Right kidney (tissue), 1 donor: Measurements from ENCODE around the gene ALOX12B.
"Not testable (repeated sequence)": the region's sequence is repeated elsewhere in the genome, so short reads cannot be mapped to it uniquely, and the experiment has no call there.

Experiments
- DNase-seq: peaks from one replicate; pipeline ENCODE4 v3.0.0-alpha.2; 2016

ALOX12B gene

DNA sequence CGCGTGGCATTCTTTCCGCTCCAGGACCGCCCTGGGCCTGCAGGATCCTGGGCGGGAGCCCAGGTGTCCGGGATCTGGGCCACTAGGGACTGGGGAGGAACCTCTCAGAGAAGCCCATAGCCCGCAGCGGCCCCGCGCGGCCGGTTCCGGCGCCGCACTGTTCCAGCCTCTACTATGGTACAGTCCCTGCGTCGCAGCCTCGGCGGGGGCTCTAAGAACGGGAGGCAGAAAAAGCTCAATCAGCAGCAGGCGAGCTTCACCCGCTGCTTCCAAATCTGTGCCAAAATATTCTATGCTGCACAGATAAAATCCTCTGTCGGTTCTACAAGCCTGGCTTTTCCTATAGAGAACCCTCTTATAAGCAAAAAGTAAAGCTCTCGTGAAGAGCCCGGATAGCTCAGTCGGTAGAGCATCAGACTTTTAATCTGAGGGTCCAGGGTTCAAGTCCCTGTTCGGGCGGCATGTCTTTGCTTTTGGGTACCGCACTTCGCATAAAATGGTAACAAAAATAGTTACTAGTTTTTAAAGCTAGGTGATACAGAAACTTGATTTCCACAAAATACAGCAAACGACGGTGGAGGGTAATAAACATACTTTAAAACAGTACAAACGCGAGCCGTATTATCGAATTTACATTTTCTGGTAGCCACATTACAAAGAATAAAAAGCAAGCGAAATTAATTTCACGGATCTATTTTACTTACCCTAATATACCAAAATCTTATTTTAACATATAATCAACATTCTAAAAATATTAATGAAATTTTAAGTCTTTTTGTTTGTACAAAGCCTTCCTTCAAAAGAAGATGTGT is 31.5 kb upstream of the ALOX12B start:
- DNase-seq = peak; percentile 95

DNA sequence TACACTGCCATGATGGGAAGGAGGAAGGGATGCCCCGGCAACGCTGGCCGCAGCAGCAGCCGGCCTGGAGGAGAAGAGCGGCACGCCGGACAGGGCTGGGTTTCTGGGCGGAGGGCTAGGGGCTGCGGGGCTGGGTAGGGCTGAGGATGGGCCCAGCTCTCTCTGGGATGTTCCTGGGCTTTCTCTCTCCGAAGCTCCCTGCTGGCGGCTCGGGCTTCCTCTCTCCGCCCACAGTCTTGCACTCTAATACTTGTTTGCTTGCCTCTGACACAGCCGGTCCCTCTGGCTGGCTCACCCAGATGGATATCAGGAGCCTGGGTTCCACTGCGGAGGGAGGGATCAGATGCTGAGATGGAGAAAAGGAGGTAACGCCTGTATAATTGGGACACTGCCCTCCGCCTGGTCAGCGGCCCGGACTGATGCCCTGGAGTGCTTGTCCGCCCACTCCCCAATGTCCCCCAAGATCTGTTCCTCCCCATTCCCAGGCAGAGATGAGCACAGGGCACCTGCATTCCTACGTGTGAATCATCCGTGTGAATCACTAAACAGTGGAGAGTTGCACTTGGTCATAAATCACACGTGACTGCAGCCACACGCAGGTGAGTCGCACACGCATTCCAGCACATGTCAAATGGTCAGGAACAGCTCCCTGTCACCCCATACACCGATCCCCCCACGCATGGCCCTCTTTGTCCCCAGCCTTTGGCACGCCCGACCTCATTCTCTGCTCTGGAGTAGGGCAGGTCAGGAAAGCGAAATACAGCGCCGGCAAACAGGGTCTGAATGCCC is 30.7 kb upstream of the ALOX12B start, which contains the start of gene ALOXE3:
Gene ALOXE3 (minus strand): TSS at position 535 of the 789 bp plus-strand sequence. CDS start 524 bp downstream, at position 11.
- DNase-seq = peak; percentile 62

DNA sequence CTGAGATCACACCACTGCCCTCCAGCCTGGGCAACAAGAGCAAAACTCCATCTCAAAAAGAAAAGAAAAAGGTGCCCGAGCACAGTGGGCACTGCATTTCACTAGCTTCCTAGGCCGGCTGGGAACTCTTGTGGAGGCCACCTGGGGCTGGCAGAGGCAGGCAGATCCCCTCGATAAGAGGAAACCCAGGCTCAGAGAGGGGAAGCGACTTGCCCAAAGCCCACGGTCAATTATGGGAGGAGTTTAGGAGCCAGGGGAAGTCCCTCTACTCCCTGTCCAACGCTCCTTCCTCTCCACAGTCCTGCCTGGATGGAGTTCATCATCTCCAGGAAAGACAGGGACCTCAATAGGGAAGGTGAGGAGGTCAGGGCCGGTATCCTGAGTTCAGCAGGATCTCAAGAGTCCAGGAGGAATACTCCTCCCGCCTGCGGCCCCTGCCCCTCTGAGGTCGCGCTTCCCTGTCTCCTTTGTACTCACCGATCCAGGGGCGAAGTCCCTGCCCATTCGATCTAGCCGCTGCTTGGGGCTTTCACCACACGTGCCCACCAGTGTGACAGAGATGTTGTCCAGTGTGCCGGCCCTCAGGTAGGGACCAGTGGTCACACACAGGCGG is 30.0 kb upstream of the ALOX12B start:
- no peak for DNase-seq

DNA sequence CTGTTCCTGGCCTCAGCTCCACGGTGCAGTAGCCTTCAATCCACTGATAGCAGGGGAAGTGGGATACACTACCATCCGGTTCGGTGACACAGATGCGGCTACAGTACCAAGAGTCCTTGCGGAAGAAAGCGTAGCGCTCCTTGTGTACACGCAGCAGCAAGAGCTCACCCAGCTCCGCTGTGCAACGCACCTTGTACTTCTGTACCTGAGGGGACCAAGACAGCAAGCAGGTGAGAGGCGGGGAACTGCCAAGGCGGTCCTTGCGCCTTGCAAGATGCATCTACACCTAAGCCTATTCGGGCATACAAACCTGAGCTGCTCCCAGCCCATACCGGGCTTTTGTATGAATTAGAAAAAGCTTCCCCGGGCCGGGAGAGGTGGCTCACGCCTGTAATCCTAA is 29.3 kb upstream of the ALOX12B start:
- no peak for DNase-seq

DNA sequence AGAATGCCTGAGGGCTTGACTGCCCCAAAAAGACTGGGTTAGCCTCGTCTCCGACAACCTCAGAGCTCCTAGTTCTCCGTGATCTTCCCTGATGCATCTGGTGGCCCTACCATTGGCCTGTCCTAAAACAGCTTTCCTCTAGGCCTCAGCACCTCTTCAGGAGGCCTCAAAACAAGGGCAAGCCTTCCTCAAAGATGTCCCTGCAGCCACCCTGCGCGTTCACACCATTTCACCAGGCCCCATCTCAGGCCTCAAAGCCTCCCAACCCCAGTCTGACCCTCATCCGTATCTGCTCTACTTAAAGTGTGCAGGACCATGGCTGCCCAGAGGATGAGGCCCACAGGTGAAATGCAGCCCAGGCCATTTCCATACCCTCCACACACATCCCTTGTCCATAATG is 23.4 kb upstream of the ALOX12B start:
- DNase-seq = no peak

DNA sequence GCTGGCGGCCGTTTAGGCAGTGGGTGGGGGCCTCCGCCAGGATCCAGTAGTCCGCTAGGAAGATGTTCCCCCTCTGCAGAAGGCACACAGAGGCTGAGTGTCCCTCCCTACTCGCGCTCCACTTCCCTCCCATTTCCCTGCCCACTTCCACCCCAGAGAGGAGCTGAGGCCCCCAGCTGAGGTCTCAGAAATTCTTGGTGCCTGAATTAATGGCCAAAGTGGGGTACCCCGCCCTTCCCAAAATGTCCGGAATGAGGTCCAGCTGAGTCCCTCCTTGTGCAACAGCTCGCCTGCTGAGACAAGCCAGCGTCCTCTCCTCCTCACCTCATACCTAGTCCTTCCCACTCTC is 22.9 kb upstream of the ALOX12B start:
- no peak for DNase-seq

DNA sequence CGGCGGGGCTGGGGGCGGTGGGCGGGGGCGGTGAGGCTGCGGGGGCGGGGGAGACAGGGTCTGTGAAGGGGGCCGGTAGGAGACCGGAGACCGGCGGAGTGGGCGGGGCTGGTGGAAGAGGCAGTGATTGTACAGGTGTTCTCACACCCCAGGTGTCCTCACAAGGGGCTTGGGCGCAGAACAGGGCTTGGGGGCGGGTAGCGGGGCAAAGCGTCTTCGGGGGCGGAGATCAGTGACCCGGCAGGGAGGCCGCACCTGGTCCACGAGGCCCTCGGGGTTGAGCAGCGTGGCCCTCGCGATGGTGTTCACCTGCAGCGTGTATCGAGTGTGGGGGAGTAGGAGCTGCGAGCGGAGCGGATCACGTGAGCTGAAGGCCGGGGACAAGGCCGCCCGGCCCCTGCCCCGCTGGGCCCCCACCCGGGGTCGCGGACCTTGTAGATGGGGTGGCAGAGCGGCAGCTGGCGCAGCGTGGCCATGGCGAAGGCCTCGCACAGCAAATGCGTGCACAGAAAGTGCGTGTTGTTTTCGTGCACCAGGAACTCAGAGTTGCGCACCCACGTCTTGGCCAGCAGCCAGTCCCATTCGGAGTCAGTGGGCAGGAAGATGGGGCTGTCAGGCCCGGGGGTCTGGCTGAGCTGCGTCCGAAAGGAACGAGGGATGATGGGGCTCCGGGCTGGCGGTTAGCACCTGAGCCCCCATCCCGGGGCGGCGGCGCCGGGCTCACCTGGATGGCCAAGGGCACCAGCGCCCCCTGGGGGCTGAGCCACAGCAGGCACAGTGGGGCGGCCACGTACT is 22.3 kb upstream of the ALOX12B start:
- DNase-seq = peak; percentile 82

DNA sequence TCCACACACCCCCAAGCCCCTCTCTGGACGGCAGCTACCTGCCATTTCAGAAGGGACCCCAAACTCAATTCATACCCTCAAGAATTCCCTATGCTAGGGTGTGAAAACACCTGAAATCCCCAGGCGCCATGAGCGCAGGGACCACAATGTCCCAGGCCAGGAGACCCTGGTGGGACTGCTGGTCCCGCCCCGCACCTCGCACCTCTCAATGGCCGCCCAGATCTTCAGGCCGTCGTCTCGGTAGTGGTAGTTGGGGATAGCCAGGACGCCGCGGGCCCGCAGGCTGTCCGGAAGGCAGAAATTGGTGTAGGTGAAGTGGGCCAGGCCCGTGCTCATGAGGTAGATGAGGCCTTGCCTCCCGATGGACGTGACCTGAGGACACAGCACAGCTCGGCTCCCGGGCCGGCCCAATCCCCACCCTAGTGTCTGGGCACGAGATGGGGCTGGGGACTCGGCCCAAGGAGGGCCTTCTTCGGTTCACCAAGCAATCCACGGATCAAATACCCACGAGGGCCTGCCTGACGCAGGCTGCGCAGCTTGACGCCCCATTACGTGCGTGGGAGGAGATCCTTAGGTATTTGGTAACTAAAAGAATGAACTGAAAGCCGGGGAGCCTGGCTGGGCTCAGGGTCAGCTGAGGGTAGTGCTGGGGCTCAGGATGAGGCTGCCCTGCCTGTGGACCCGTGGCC is 21.6 kb upstream of the ALOX12B start:
- peak; percentile 17 for DNase-seq

DNA sequence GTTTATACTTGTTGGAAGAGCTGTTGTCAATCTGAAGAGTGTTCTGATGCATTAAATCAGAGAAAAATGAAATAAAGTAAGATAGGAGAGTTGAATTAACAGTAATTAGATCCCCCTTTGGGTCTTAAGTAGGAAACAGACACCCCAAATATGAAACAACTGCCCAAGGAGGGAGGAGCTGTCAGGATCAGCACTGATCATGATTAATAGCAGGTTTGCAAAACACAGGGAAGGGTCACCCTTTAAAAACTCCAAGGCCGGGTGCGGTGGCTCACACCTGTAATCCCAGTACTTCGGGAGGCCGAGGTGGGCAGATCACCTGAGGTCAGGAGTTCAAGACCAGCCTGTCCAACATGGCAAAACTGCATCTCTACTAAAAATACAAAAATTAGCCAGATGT is 19.5 kb upstream of the ALOX12B start:
- not testable (repeated sequence) for DNase-seq

DNA sequence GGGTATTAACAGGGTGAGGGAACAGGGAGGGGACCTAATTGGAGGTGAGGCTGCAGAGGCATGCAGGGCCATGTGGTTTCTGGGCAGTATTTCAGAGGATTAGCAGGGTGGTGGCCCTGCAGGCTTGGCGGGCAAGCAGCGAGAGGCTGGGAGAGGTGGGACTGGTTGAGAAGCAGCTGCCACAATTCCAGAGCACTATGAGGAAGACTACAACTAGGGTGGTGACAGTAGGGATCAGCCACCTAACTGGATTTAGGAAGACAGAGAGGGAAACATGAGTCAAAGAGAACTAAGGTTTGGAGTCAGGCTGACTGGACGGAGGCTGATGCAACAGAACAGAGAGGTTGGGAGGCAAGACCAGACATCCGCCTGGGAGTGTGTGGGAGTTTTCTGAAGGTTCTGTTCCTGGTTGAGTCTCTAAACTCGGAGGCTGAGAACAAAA is 18.5 kb upstream of the ALOX12B start:
- DNase-seq = no peak

DNA sequence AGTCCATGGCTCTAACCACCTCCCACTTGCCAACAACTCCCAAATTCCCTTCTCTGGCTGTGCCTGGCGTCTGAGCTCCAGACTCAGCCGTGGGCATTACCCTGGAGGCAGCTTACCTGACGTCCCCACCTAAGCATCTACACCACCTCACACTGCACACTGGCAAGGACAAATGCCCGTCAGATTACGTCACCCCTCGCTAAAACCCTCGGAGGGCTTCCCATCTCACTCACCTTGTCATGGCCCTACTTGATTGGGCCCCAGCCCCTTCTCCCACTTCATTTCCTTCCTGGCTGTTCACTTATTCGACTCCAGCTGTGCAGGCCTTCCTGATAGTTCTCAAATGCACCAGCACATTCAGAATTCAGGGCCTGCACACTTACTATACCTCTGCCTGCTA is 17.4 kb upstream of the ALOX12B start:
- no peak for DNase-seq

DNA sequence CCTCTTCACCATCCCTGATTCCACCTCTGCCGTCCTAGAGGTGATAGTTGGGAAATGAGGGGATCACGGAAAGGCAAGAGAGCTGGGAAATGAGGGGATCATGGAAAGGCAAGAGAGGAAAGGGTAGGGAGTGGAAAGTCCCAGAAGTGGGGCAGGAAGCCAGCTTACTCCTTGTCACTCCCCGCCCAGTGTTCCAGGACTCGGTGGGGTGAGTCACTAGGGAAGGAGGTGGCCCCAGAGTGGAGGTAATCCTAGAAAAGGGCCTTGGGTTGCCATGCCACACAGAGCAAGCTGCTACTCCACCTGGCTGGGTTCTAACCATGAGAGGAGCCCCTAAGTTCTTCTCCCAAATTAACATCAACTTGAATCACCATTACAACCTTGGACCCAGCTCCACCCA is 16.0 kb upstream of the ALOX12B start:
- no peak for DNase-seq

DNA sequence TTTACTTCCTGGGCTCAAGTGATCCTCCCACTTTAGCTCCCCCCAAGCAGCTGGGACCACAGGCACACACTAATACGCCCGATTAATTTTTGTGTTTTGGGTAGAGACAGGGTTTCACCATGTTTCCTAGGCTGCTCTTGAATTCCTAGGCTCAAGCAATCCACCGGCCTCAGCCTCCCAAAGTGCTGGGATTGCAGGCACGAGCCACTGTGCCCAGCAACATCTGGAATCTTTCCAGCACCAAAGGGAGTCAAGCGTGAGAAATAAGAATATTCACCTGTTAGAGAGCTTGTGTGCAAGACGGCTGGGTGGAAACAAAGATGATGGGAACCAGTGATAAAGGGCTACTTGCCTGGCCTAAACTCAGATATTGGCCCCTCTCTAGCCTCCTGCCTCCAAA is 14.2 kb upstream of the ALOX12B start:
- DNase-seq = no peak

DNA sequence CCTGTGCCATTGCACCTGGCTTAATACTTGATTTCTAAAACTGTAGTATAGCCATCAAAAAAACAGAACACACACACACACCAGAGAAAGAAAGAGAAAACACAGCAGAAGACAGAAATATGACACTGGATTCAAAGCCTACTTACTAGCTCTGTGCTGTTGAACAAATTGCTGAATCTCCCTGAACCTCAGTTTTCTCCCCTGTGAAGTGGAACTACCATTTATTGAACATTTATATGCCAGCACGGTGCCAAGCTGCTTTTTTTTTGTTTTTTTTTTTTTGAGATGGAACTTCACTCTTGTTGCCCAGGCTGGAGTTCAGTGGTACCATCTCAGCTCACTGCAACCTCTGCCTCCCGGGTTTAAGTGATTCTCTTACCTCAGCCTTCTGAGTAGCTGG is 13.2 kb upstream of the ALOX12B start:
- no peak for DNase-seq

DNA sequence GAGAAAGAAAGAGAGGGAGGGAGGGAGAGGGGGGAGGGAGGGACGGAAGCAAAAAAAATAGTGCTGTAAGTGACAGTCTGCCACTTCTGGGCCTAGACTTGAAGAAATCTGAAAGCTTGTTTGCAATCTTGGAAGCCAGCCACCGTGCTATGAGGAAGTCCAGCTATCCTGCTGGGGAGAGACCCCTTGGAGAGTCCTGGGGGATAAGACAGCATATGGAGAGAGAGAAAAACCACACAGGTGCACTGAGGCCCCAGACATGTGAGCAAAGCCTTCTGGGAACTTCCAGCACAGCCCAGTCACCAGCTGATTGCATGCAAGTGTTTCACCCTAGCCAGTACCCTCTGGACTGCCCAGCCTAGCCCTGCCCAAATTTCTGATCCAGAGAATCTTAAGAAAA is 12.6 kb upstream of the ALOX12B start:
- DNase-seq = no peak

DNA sequence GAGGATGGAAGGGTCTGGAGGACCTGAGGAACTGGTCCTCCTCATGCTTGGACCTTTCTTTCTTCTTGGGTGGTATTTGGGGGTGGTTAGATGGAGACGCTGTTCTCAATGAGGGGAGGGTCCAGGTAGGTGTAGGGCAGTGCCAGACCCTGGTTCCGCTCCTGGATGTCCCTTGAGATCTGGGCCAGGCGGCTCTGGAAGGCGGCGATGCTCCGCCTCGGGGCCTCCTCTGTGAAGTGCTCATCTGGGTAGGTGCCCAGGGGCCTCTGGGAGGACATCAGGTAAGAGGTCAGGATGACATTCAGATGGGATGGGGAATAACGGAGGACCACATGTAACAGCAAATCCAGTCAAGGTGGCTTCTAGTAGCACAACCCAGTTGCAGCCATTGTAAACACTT is 9.0 kb upstream of the ALOX12B start:
- DNase-seq = no peak

DNA sequence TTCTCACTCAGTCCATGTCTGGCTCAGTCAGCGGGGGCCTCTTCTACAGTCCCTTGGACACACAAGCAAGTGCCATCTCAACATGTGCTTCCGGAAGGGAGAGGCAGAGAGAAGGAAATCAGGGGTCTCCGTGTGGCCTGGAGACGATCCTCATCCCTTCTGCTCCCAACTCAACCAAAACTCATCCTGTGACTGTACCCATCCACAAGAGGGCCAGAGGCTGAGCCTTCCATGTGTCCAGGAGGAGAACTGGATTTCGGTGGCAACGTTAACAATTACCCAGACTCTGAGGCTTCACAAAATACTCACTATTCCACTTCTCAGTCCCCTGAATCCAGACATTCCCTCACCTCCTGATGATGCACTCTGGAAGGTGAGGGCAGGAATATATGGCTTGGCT is 7.8 kb upstream of the ALOX12B start:
- no peak for DNase-seq

DNA sequence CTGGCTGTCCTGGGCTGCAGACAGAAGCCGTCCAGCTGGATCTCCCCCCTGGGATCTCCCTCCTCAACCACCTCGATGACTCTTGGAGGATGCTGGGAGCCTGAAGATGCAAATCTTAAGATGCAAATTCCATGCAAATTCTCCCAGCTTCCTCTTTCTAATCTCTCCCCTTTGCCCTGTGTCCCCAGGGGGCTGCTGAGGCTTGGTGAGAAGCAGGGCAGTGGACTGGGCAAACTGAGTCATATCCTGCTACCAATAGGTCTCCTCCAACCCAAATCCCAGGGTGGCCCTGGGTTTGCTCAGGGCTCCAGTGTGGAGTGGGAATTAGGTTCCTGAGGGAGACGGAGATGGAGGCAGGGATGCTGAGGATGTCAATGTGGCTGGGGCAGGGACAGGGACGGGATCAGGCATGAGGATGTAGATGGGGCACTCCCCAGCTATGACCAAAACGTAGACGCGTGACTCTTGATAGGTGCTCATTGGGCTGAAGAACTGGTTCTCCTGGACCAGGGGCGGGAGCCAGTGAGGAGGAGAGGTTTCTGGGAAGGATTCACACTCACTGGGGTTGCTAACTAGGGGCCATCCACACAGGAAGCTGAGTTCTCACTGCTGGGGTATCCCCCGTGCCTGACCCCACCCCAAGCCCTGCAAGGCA is 3.6 kb upstream of the ALOX12B start:
- DNase-seq = no peak

DNA sequence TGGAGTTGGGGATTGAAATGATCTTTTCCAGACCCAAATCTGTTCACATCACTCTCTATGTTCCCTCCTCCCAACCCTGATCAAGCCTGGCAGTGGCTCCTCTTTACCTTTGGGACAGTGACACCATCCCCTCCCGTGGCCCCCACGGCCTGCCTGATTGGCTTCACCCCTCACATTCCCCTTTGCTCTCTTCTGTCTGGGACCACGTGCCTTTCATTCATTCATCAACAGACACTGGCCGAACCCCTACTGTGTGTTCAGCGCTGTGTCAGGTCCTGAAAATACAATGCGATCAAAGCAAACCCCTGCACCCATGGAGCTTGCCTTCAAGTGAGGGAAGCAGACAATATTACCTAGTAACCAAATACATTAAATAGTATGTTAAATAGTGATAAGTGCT is 2.2 kb upstream of the ALOX12B start:
- no peak for DNase-seq

DNA sequence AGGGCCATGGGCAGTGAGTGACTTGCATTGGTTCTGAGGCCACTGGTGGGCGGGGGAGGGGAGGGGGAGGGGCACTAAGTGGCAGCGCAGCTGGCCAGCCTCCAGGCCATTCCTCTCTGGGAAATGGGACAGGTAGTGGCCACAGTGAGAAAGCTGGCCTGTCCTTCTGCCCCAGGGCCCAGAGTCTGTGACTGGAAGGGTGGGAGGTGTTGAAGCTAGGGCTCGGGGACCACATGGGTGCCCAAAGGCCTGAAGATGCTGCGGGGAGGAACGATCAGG is 375 bp upstream of the ALOX12B start:
- no peak for DNase-seq

DNA sequence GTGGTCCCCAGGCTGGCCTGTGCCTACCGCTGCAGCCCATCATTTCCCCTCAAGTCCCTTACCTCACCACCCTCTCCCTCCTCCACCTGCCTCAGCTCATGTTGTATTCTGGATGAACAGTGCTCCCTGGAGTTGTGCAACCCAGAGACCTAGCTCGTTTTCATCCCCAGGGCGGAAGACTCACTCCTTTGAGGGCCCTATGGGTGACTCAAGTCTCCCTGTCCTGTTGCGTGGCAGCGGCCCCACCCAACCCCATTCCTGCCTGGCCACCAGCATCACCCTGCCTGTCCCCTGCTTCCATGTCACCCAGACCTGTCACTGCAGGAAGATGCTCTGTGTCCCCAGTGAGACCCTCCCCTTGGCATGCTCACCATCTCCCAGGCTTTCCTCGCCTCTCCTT is 3.3 kb downstream of the ALOX12B start:
- DNase-seq = no peak

DNA sequence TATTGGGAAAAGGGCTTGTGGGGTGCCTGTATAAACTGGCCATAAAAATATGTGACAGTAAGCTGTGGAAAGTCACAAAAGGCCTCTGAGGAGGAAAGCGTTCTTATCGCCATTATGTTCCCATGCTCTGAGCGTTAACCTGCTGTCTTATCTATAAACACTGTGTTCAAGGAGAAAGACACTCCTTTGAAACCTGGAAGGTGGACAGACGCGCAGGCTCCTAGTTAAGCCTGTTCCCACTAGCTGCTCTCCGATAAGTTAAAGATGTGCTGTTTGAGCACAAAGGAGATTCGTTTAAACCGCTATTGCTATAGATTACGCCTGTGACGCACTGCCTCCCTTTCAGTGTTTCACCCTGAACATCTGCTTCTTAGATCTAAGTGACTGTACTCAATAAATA is 5.2 kb downstream of the ALOX12B start:
- no peak for DNase-seq
